ENCODE measurements around the gene PDE4B.

- no peak for TF ChIP-seq CTCF (conservative IDR thresholded peaks at IDR 0.05; ENCODE audit: low read length)
- no peak for TF ChIP-seq EZH2phosphoT487 (IDR thresholded peaks at IDR 0.05; ENCODE audit: borderline replicate concordance, low read depth, low read length)
These were observed 344.5 kb downstream of the PDE4B start for GRCh38 chr1:66137235-66137634.
